Peyer's patch (tissue), 4 donors: ENCODE data around the gene GSTM2.
"Not testable (repeated sequence)": the region's sequence is repeated elsewhere in the genome, so short reads cannot be mapped to it uniquely, and the experiment has no call there.

Experiments used
- CTCF ChIP-seq, 6 experiments: fragments of 450-650 bp in 4 of 6; fragments of 200-600 bp in 2 of 6; sonication (generic) in 1 of 6; IDR thresholded peaks; one replicate each; pipeline ENCODE4 v1.5.1; 2017 to 2019; ENCODE audit warnings: antibody characterized with exemption in 6 of 6, mild to moderate bottlenecking in 3 of 6, moderate library complexity in 1 of 6
- POLR2A ChIP-seq, 2 donors: fragments of 450-650 bp; IDR thresholded peaks; one replicate each; pipeline ENCODE4 v1.5.1; 2017; ENCODE audit warnings: antibody characterized with exemption in 2 of 2, mild to moderate bottlenecking in 2 of 2, moderate library complexity in 2 of 2

- TF ChIP-seq CTCF, POLR2A (IDR thresholded peaks at IDR 0.05): not testable (repeated sequence)
Observed at GRCh38 chr1:109711593-109712320, 43.9 kb downstream of the GSTM2 start, which contains the start of gene GSTM5.
